Right atrium auricular region (tissue), 2 donors: Measurements from ENCODE around the gene TRIM29. TPM values are rescaled to one million over a fixed set of nuclear protein-coding genes. Genes with fewer than 3 reads are reported as not detected.

Source experiments
- DNase-seq: peaks from one replicate; pipeline ENCODE4 v3.0.0-alpha.2; 2019; ENCODE audit warnings: low spot score
- H3K27ac ChIP-seq, 2 donors: fragments of 200-600 bp; sonication (generic); 1 replicate in 1 of 2; 2 replicates in 1 of 2; pipeline ENCODE4 v1.5.1; 2016 to 2019
- H3K27me3 ChIP-seq, 2 donors: fragments of 200-600 bp; sonication (generic); one replicate each; pipeline versions ENCODE4 v1.5.1 to v1.6.0; 2017 to 2019
- H3K36me3 ChIP-seq: fragments of 200-600 bp; sonication (generic); one replicate; pipeline ENCODE4 v1.5.1; 2016
- H3K4me1 ChIP-seq, 2 donors: fragments of 200-600 bp; sonication (generic); one replicate each; pipeline versions ENCODE4 v1.5.1 to v1.6.0; 2017 to 2019
- H3K4me3 ChIP-seq, 2 donors: fragments of 200-600 bp; sonication (generic); 1 replicate in 1 of 2; 2 replicates in 1 of 2; pipeline ENCODE4 v1.5.1; 2017 to 2019; ENCODE audit warnings: mild to moderate bottlenecking in 1 of 2, moderate library complexity in 1 of 2
- H3K9me3 ChIP-seq, 2 donors: fragments of 200-600 bp; sonication (generic); one replicate each; pipeline ENCODE4 v1.5.1; 2019
- CTCF ChIP-seq, 2 donors: fragments of 200-600 bp; sonication (generic); IDR thresholded peaks; one replicate each; pipeline ENCODE4 v1.5.1; 2019; ENCODE audit warnings: antibody characterized with exemption in 2 of 2
- total RNA-seq, 2 donors: library from RNA; depleted of rRNA; stranded (reverse); fragments of >200 nt; gene quantifications; one replicate each; pipeline ENCODE4 v1.1.0, GENCODE V29; 2016

Gene TRIM29
- total RNA-seq, 2 donors from 2014 or later = 0.85 to 2.7 TPM

DNA sequence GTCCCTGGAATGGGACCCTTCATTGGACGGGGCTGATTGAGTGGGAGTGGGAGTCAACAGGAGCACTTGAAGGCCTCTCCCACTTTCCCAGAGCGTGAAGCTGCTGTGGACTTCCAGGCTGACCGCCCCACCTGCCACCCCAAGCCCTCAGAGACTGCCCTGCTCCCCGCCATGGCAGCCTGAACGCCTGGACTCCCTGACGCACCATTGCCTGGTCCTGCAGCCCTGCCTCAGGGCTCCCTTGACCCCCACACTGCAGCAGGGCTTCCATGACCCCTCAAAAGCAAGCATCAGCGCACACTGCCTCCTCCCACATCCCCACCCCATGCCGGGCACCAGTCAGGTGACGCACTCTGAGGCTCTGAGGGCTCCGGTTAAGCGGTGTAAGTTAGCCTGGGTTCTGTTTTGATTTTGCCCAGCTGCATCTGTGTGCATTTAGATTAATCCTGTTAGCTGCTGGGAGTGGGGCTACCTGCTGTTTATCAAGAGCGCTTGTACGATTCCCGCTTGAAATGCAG lies 39.4 kb downstream of the TRIM29 start:
- Histone ChIP-seq H3K4me1 (no peaks in the 10 kb centered on the region), H3K27ac (no peak overlapping the region), H3K4me3 (no peak overlapping the region), H3K27me3 (no peaks in the 10 kb centered on the region), H3K36me3 (no peaks in the 10 kb centered on the region), H3K9me3 (no peaks in the 10 kb centered on the region)
- no peak for DNase-seq
- no peak for TF ChIP-seq CTCF (IDR thresholded peaks at IDR 0.05)

DNA sequence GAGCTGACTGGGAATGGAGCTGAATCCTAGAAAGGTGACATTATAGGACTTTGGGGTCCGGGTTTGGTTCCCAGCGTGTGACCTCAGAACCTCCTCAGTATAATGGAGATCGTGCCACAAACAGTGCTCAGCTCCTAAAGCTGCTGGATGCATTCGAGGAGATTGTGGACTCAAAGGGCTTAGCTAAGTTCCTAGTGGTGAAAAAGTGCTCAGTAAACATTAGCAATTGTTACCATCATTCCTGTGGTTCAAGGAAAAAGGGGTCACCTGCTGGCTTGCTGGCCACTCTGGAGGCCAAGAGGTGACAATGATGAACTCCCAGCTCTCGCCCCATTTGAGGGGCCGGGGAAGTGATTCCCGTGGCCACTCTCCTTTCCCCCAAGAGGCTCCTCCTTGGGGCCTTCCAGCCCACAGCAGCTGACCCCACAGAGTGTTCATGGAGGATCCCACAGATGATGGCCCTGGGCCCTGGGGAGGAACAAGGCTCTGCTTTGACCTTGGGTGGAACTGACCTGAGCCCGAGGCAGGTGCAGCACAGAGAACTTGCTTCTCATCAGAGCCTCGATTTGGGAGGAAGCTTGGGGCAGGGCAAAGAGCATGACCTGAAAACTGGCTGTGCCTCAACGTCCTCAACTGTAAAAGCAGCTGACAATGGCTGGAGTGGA lies 40.1 kb downstream of the TRIM29 start:
- H3K36me3 ChIP-seq = no peaks in the 10 kb centered on the region
- H3K9me3 ChIP-seq = no peaks in the 10 kb centered on the region
- TF ChIP-seq CTCF (IDR thresholded peaks at IDR 0.05) = no peak
- no peak for DNase-seq
- no peaks in the 10 kb centered on the region for H3K27me3 ChIP-seq
- no peak overlapping the region for H3K4me3 ChIP-seq
- H3K4me1 ChIP-seq = no peaks in the 10 kb centered on the region
- H3K27ac ChIP-seq = no peak overlapping the region

DNA sequence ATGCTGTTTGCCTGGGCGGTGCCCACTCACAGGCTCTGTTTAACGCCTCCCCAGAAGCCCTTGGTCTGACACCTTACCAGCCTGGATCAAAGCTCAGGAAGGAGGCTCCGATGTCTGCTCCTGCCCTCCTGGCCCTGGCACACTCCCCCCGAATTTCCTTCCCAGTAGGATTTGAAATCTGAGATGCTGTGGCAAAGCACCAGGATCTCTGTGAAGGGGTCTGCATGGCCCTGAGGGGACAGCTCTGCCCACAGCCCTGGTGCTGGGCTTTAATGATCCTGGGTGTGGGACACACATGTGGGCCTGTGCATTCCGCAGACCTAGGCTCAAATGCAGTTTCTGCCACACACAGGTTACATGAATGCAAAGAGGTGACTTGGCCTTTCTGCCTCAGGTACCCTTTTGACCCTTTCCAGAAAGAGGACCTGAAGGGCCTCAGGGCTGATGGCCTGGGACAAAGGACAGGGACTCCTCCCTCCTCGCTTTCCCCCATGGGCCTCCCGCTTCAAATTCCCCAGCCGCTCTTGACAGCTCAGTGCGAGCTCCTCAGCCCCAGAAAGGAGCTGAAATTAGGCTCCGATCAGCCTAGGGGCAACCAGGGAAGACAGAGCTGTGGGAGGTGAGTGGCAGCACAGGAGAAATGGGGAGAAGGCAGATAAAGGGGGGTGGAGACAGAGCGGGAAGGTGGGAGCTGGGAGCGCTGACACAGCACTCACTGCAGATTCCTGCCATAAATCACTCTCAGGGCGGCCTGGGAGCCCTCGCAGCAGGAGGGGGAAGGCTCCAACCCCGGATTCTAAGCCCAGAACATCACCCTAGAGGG lies 41.3 kb downstream of the TRIM29 start:
- Histone ChIP-seq H3K27me3 (no peaks in the 10 kb centered on the region), H3K27ac (no peak overlapping the region), H3K9me3 (no peaks in the 10 kb centered on the region), H3K4me3 (no peak overlapping the region), H3K36me3 (no peaks in the 10 kb centered on the region), H3K4me1 (no peaks in the 10 kb centered on the region)
- no peak for DNase-seq
- TF ChIP-seq CTCF (IDR thresholded peaks at IDR 0.05) = no peak

DNA sequence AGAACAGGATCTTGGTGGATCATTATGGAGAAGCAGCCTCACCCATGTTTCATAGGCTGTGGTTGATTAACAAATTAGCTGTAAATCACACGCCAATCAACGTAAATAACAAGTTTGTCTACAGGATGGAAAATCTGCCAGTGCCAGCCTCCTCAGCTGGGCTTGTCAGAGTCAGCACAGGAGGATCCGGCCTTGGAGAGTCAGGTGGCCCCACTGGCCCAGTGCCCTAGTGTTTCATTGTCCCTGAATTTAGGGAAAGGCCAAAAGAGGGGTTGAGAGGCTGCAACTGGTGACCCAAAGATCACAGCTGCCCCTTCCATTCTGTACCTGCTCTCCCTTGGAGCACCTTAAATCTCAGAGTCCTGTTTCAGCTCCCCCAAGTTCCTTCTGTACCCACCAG lies 42.4 kb downstream of the TRIM29 start:
- Histone ChIP-seq H3K4me1 (no peaks in the 10 kb centered on the region), H3K27ac (no peak overlapping the region), H3K36me3 (no peaks in the 10 kb centered on the region), H3K4me3 (no peak overlapping the region), H3K9me3 (no peaks in the 10 kb centered on the region), H3K27me3 (no peaks in the 10 kb centered on the region)
- no peak for DNase-seq
- TF ChIP-seq CTCF (IDR thresholded peaks at IDR 0.05) = no peak

GRCh38 chr11:120091701-120092100 lies 46.2 kb downstream of the TRIM29 start:
- no peaks in the 10 kb centered on the region for H3K27me3 ChIP-seq
- H3K4me1 ChIP-seq = no peaks in the 10 kb centered on the region
- DNase-seq = no peak
- no peak for TF ChIP-seq CTCF (IDR thresholded peaks at IDR 0.05)
- H3K36me3 ChIP-seq = no peaks in the 10 kb centered on the region
- H3K27ac ChIP-seq = no peak overlapping the region
- no peaks in the 10 kb centered on the region for H3K9me3 ChIP-seq
- no peak overlapping the region for H3K4me3 ChIP-seq
